ENCODE data around the gene ATP8A2.
A peak's percentile ranks its signal among the peaks of the same experiment; 100 is the strongest.

ATP8A2 gene

GRCh38 chr13:25652764-25653163 is 281.0 kb downstream of the ATP8A2 start:
- TF ChIP-seq ZFX (IDR thresholded peaks at IDR 0.05), result no peak
- no peak for TF ChIP-seq CTCF (conservative IDR thresholded peaks at IDR 0.05)
- no peak overlapping the region for H3K27ac ChIP-seq

- no peak for TF ChIP-seq CTCF (conservative IDR thresholded peaks at IDR 0.05)
- TF ChIP-seq ZFX (IDR thresholded peaks at IDR 0.05), result no peak
- no peak overlapping the region for H3K27ac ChIP-seq
These were observed 282.5 kb downstream of the ATP8A2 start for GRCh38 chr13:25654322-25654721.

GRCh38 chr13:25657157-25657556 is 285.4 kb downstream of the ATP8A2 start:
- H3K27ac ChIP-seq, result no peak overlapping the region
- no peak for TF ChIP-seq CTCF (conservative IDR thresholded peaks at IDR 0.05)
- TF ChIP-seq ZFX (IDR thresholded peaks at IDR 0.05), result no peak

GRCh38 chr13:25659091-25659795 is 287.5 kb downstream of the ATP8A2 start:
- H3K27ac ChIP-seq, result peak overlapping the region; percentile 41; the same call in 1 of the 2 replicates
- TF ChIP-seq CTCF (conservative IDR thresholded peaks at IDR 0.05) (peak; percentile 68), ZFX (IDR thresholded peaks at IDR 0.05) (no peak)

GRCh38 chr13:25660996-25661395 is 289.2 kb downstream of the ATP8A2 start:
- no peak overlapping the region for H3K27ac ChIP-seq
- TF ChIP-seq ZFX (IDR thresholded peaks at IDR 0.05) (no peak), CTCF (conservative IDR thresholded peaks at IDR 0.05) (no peak)

GRCh38 chr13:25662516-25662915 is 290.7 kb downstream of the ATP8A2 start:
- H3K27ac ChIP-seq, result no peak overlapping the region
- no peak for TF ChIP-seq CTCF (conservative IDR thresholded peaks at IDR 0.05)
- no peak for TF ChIP-seq ZFX (IDR thresholded peaks at IDR 0.05)

GRCh38 chr13:25668345-25668744 is 296.6 kb downstream of the ATP8A2 start:
- H3K27ac ChIP-seq, result no peak overlapping the region
- TF ChIP-seq CTCF (conservative IDR thresholded peaks at IDR 0.05) (no peak), ZFX (IDR thresholded peaks at IDR 0.05) (no peak)
